ENCODE data around the gene NFYA. TPM values are rescaled to one million over a fixed set of nuclear protein-coding genes. Genes with fewer than 3 reads are reported as not detected.

Gene NFYA
- total and polyA plus RNA-seq, 2 of the 13 experiments (the other 11 are each of a cell fraction or from before 2014, with no cell fraction given) = 16.0 to 22.9 TPM

GRCh38 chr6:41040101-41040939, 32.5 kb upstream of the NFYA start (continued):
- TF ChIP-seq, protein P1, sequence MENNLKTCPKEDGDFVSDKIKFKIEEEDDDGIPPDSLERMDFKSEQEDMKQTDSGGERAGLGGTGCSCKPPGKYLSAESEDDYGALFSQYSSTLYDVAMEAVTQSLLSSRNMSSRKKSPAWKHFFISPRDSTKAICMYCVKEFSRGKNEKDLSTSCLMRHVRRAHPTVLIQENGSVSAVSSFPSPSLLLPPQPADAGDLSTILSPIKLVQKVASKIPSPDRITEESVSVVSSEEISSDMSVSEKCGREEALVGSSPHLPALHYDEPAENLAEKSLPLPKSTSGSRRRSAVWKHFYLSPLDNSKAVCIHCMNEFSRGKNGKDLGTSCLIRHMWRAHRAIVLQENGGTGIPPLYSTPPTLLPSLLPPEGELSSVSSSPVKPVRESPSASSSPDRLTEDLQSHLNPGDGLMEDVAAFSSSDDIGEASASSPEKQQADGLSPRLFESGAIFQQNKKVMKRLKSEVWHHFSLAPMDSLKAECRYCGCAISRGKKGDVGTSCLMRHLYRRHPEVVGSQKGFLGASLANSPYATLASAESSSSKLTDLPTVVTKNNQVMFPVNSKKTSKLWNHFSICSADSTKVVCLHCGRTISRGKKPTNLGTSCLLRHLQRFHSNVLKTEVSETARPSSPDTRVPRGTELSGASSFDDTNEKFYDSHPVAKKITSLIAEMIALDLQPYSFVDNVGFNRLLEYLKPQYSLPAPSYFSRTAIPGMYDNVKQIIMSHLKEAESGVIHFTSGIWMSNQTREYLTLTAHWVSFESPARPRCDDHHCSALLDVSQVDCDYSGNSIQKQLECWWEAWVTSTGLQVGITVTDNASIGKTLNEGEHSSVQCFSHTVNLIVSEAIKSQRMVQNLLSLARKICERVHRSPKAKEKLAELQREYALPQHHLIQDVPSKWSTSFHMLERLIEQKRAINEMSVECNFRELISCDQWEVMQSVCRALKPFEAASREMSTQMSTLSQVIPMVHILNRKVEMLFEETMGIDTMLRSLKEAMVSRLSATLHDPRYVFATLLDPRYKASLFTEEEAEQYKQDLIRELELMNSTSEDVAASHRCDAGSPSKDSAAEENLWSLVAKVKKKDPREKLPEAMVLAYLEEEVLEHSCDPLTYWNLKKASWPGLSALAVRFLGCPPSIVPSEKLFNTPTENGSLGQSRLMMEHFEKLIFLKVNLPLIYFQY (CRISPR knock-in tag; IDR thresholded peaks at IDR 0.05; ENCODE audit: borderline replicate concordance) = no peak
- TF ChIP-seq MZF1 (CRISPR knock-in tag; IDR thresholded peaks at IDR 0.05; ENCODE audit: borderline replicate concordance) (no peak), ETV6 (CRISPR knock-in tag; conservative IDR thresholded peaks at IDR 0.05) (no peak), ZUFSP (CRISPR knock-in tag; IDR thresholded peaks at IDR 0.05; ENCODE audit: borderline replicate concordance) (no peak), RFX3 (CRISPR knock-in tag; IDR thresholded peaks at IDR 0.05) (no peak), MIXL1 (CRISPR knock-in tag; IDR thresholded peaks at IDR 0.05) (peak; percentile 76), ZNF841 (CRISPR knock-in tag; IDR thresholded peaks at IDR 0.05; ENCODE audit: borderline replicate concordance) (no peak), ZMYM4 (CRISPR knock-in tag; IDR thresholded peaks at IDR 0.05) (peak; percentile 77), ZFP82 (CRISPR knock-in tag; IDR thresholded peaks at IDR 0.05; ENCODE audit: borderline replicate concordance) (no peak), NR0B2 (CRISPR knock-in tag; IDR thresholded peaks at IDR 0.05) (no peak), ZNF382 (CRISPR knock-in tag; IDR thresholded peaks at IDR 0.05; ENCODE audit: borderline replicate concordance) (no peak), THYN1 (CRISPR knock-in tag; IDR thresholded peaks at IDR 0.05; ENCODE audit: borderline replicate concordance, low read depth) (no peak), HNRNPH1 (optimal IDR thresholded peaks at IDR 0.05; ENCODE audit: low read depth, low read length) (no peak)
- TF ChIP-seq, protein P2, sequence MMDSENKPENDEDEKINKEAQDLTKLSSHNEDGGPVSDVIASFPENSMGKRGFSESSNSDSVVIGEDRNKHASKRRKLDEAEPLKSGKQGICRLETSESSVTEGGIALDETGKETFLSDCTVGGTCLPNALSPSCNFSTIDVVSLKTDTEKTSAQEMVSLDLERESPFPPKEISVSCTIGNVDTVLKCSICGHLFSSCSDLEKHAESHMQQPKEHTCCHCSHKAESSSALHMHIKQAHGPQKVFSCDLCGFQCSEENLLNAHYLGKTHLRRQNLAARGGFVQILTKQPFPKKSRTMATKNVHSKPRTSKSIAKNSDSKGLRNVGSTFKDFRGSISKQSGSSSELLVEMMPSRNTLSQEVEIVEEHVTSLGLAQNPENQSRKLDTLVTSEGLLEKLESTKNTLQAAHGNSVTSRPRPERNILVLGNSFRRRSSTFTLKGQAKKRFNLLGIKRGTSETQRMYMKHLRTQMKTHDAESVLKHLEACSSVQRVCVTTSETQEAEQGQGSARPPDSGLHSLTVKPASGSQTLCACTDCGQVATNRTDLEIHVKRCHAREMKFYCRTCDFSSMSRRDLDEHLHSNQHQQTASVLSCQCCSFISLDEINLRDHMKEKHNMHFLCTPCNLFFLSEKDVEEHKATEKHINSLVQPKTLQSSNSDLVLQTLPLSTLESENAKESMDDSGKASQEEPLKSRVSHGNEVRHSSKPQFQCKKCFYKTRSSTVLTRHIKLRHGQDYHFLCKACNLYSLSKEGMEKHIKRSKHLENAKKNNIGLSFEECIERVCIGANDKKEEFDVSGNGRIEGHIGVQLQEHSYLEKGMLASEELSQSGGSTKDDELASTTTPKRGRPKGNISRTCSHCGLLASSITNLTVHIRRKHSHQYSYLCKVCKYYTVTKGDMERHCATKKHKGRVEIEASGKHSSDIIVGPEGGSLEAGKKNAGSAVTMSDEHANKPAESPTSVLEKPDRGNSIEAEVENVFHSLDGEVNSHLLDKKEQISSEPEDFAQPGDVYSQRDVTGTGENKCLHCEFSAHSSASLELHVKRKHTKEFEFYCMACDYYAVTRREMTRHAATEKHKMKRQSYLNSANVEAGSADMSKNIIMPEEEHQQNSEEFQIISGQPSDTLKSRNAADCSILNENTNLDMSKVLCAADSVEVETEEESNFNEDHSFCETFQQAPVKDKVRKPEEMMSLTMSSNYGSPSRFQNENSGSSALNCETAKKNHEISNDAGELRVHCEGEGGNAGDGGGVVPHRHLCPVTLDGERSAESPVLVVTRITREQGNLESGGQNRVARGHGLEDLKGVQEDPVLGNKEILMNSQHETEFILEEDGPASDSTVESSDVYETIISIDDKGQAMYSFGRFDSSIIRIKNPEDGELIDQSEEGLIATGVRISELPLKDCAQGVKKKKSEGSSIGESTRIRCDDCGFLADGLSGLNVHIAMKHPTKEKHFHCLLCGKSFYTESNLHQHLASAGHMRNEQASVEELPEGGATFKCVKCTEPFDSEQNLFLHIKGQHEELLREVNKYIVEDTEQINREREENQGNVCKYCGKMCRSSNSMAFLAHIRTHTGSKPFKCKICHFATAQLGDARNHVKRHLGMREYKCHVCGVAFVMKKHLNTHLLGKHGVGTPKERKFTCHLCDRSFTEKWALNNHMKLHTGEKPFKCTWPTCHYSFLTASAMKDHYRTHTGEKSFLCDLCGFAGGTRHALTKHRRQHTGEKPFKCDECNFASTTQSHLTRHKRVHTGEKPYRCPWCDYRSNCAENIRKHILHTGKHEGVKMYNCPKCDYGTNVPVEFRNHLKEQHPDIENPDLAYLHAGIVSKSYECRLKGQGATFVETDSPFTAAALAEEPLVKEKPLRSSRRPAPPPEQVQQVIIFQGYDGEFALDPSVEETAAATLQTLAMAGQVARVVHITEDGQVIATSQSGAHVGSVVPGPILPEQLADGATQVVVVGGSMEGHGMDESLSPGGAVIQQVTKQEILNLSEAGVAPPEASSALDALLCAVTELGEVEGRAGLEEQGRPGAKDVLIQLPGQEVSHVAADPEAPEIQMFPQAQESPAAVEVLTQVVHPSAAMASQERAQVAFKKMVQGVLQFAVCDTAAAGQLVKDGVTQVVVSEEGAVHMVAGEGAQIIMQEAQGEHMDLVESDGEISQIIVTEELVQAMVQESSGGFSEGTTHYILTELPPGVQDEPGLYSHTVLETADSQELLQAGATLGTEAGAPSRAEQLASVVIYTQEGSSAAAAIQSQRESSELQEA (CRISPR knock-in tag; IDR thresholded peaks at IDR 0.05; ENCODE audit: not compliant biosample characterization) = no peak
